HFFc6 (cell line): ENCODE results near the gene CCNJ. TPM values are rescaled to one million over a fixed set of nuclear protein-coding genes. Genes with fewer than 3 reads are reported as not detected.

Experiments
- DNase-seq: peaks from one replicate; pipeline ENCODE4 v3.0.0-alpha.2; 2018
- H3K27ac Mint-ChIP-seq: 2 replicates; pipeline ENCODE4 v1.8.0; 2020; ENCODE audit warnings: mild to moderate bottlenecking, mixed read lengths
- H3K27me3 Mint-ChIP-seq: 2 replicates; pipeline ENCODE4 v1.8.0; 2021; ENCODE audit warnings: mild to moderate bottlenecking, moderate library complexity, mixed read lengths; ENCODE audit not compliant: insufficient read depth
- H3K36me3 Mint-ChIP-seq: 2 replicates; pipeline ENCODE4 v1.8.0; 2021; ENCODE audit warnings: low read depth, mixed read lengths
- H3K4me1 Mint-ChIP-seq: 2 replicates; pipeline ENCODE4 v1.8.0; 2020; ENCODE audit warnings: low read depth, mixed read lengths
- H3K4me3 Mint-ChIP-seq: 2 replicates; pipeline ENCODE4 v1.8.0; 2020; ENCODE audit warnings: mild to moderate bottlenecking, moderate library complexity, mixed read lengths
- H3K9me3 Mint-ChIP-seq: 2 replicates; pipeline ENCODE4 v1.8.0; 2020; ENCODE audit warnings: mild to moderate bottlenecking, mixed read lengths
- total RNA-seq, 6 experiments: library from RNA; stranded (reverse); fragmentation: NEBNext Ultra II Directional; extraction: Animal tissue kit (Norgen Biotek cat#: 25700); gene quantifications; 2 replicates in 1 of 6; 3 replicates in 5 of 6; pipeline ENCODE4 v1.2.3, GENCODE V29; 2021
- TF ChIP-seq, protein P1 (sequence below): fragments of 200-600 bp; sonication (generic); IDR thresholded peaks from 2 replicates; pipeline ENCODE4 v1.5.0; 2021; ENCODE audit warnings: antibody characterized with exemption, mild to moderate bottlenecking

The CCNJ gene
- total RNA-seq, 6 experiments from 2014 or later = 2.8 to 3.8 (median 3.2) TPM

DNA sequence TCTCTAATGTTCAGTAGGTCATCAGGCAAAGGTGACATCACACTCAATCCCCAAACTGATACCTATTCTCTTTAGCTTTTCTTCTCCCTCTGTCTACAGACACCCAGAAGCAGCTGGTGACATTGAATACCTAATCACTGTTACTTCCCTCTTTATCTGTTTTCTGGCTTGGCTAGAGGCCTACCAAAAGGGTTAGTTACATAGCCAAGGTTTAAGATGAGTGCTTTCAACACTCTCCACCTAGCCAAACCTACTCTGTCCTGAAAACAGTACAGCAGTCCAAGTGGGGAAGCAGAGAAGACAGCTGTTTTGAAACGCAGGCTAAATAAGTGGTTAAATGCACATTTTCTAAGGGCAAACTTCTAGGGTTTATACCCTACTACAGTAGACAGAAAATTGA, 39.4 kb downstream of the CCNJ start:
- Mint-ChIP-seq H3K27ac (no peak overlapping the region), H3K27me3 (no peaks in the 10 kb centered on the region; the same call in 1 of the 2 replicates), H3K4me3 (no peak overlapping the region), H3K4me1 (no peaks in the 10 kb centered on the region), H3K36me3 (no peaks in the 10 kb centered on the region), H3K9me3 (no peaks in the 10 kb centered on the region)
- DNase-seq = no peak
- TF ChIP-seq, protein P1, sequence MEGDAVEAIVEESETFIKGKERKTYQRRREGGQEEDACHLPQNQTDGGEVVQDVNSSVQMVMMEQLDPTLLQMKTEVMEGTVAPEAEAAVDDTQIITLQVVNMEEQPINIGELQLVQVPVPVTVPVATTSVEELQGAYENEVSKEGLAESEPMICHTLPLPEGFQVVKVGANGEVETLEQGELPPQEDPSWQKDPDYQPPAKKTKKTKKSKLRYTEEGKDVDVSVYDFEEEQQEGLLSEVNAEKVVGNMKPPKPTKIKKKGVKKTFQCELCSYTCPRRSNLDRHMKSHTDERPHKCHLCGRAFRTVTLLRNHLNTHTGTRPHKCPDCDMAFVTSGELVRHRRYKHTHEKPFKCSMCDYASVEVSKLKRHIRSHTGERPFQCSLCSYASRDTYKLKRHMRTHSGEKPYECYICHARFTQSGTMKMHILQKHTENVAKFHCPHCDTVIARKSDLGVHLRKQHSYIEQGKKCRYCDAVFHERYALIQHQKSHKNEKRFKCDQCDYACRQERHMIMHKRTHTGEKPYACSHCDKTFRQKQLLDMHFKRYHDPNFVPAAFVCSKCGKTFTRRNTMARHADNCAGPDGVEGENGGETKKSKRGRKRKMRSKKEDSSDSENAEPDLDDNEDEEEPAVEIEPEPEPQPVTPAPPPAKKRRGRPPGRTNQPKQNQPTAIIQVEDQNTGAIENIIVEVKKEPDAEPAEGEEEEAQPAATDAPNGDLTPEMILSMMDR = no peak

DNA sequence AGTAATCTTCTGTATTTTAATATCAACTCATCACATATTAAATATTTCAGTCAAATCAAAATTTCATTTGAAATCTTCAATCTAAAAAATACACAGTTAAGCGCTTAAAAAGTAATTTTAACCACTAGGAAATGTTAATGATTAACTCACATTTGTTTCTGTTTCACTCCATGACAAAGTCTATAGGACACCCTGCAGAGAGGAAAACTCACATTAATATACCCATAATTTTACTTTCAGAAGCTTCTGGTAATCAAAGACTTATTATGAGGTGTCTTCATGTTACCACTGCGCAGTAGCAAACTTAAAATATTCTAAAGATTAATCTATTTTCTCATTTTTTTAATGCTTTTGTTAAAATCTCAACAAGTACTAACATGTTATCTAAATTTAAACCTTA, 45.7 kb downstream of the CCNJ start:
- H3K27ac Mint-ChIP-seq = peak overlapping the region; percentile 98; the same call in 1 of the 2 replicates
- H3K9me3 Mint-ChIP-seq = 0 out of 2 replicates have a peak, but pooled peaks cover 9% of the 10 kb centered on the region
- DNase-seq = no peak
- no peaks in the 10 kb centered on the region for H3K36me3 Mint-ChIP-seq
- H3K4me3 Mint-ChIP-seq = peak overlapping the region; percentile 94
- H3K4me1 Mint-ChIP-seq = peaks cover 13% of the 10 kb centered on the region
- H3K27me3 Mint-ChIP-seq = peaks cover 9% of the 10 kb centered on the region
- TF ChIP-seq, protein P1 = no peak

DNA sequence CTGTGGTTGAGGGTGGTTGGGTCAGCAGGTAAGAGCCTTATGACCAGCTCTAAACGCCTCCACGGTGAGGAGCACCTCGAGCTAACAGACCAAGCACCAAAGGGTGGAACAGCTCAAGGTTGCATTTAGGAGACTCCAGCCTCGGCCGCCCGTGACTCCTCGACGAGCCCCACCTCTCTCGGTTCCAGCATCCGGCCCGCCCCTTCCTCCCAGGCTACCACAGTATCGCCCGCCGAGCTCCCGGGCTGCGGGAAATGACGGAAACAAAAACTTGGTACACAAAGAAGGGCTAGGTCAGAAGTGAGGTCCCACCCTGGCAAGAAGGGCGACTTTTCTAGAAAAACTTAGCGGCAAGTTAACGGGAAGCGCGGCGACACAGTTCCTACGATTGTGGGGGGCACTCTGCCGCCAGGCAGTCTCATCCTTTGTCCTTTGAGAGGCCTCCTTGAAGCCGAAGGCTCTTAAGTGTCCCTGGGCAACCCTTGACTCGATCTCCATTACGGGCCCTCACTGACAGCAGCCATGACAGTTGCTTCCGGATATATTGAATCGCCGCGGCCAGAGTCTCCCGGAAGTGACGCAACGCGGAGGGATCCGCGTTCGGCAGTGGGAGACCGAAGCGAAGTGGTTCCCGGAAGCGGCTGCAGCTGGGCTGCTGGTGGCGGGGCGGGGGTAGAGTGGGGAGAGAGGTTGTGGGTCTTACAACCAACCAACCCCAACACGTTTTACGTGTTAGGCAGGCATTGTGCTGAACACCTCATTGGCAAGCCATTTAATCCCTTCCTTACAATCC, 46.5 kb downstream of the CCNJ start:
- no peaks in the 10 kb centered on the region for H3K36me3 Mint-ChIP-seq
- TF ChIP-seq, protein P1 = no peak
- DNase-seq = peak; percentile 90
- H3K27ac Mint-ChIP-seq = peak overlapping the region; percentile 98
- H3K9me3 Mint-ChIP-seq = 0 out of 2 replicates have a peak, but pooled peaks cover 9% of the 10 kb centered on the region
- H3K4me1 Mint-ChIP-seq = peaks cover 13% of the 10 kb centered on the region
- H3K4me3 Mint-ChIP-seq = peak overlapping the region; percentile 94
- H3K27me3 Mint-ChIP-seq = peaks cover 9% of the 10 kb centered on the region

DNA sequence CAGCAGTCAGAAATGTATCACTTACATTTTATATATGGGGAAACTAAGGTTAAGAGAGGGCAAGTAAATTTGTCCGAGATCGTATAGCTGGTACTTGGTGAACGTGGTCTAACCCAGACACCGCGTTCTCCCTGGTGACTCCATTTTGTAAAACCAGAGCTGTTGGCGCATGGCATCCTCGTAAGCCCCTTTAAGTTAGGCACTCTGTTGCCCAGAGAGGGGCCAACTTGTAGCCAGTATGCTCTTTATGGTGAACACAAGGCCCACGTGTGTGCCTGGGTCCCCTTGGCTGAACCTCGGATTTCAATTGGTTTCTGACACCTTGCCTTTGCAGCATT, 47.0 kb downstream of the CCNJ start:
- no peaks in the 10 kb centered on the region for H3K36me3 Mint-ChIP-seq
- TF ChIP-seq, protein P1 = no peak
- peaks cover 9% of the 10 kb centered on the region for H3K27me3 Mint-ChIP-seq
- DNase-seq = no peak
- 0 out of 2 replicates have a peak, but pooled peaks cover 9% of the 10 kb centered on the region for H3K9me3 Mint-ChIP-seq
- peak overlapping the region; percentile 94 for H3K4me3 Mint-ChIP-seq
- peaks cover 13% of the 10 kb centered on the region for H3K4me1 Mint-ChIP-seq
- H3K27ac Mint-ChIP-seq = peak overlapping the region; percentile 98

DNA sequence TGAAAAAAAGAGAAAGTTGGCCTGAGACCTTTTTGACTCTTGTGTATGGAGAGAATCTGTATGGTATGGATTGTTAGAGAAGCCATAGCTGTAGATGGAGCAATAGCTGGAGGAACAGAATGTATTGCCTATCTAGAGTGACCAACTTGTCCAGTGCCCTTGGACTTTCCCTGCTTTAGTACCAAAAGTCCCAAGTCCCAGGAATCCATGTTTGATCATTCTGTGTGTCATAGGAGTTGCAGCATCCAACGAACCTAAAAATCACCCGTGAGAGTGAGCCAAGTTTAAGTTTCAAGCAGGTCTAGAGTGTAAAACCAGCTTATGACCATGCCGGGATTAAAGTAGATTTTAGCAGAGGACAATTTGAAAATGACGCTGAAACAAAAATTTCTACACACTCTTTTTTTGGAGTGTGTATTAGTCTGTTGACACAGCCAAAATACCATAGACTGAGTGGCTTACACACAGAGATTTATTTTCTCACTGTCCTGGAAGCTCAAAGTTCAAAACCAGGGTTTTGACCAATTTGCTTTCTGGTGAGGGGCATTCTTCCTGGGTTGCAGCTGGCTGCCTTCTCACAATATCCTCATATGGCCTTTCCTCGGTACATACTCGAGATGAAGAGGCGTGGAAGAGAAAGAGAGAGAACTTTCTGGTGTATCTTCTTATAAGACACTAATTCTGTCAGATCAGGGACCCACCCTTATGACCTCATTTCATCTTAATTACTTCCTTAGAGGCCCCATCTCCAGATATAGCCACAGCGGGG, 49.8 kb downstream of the CCNJ start:
- no peak for DNase-seq
- 0 out of 2 replicates have a peak, but pooled peaks cover 9% of the 10 kb centered on the region for H3K9me3 Mint-ChIP-seq
- H3K4me1 Mint-ChIP-seq = peaks cover 13% of the 10 kb centered on the region
- TF ChIP-seq, protein P1 = no peak
- H3K27me3 Mint-ChIP-seq = peaks cover 10% of the 10 kb centered on the region
- no peak overlapping the region for H3K4me3 Mint-ChIP-seq
- no peak overlapping the region for H3K27ac Mint-ChIP-seq
- no peaks in the 10 kb centered on the region for H3K36me3 Mint-ChIP-seq
